Kidney (tissue), 14 donors: Measurements from ENCODE around the gene PCDH9. TPM values are rescaled to one million over a fixed set of nuclear protein-coding genes. Genes with fewer than 3 reads are reported as not detected.

ENCODE experiments used
- DNase-seq, 5 donors: peaks; one replicate each; pipeline ENCODE4 v3.0.0-alpha.2; 2013 to 2020
- FAIRE-seq: peaks from 2 replicates; lab custom pipeline; 2012; peaks lifted over from hg19 to GRCh38; lab: Jason Lieb, UNC
- H3K27ac ChIP-seq, 2 donors: one replicate each; pipeline ENCODE4 v1.7.0; 2013; ENCODE audit warnings: low read depth in 2 of 2, low read length in 2 of 2, inconsistent platforms in 1 of 2
- H3K27me3 ChIP-seq: one replicate; pipeline ENCODE4 v1.7.1; 2013; ENCODE audit warnings: low read length, inconsistent platforms; ENCODE audit not compliant: control insufficient read depth, insufficient read depth
- H3K36me3 ChIP-seq, 3 donors: one replicate each; pipeline versions ENCODE4 v1.7.0 to v1.7.1; 2013; ENCODE audit warnings: low read length in 3 of 3, control low read depth in 1 of 3, inconsistent platforms in 1 of 3; ENCODE audit not compliant: insufficient read depth in 3 of 3, control insufficient read depth in 2 of 3
- H3K4me1 ChIP-seq, 3 donors: one replicate each; pipeline versions ENCODE4 v1.7.0 to v1.7.1; 2013; ENCODE audit warnings: low read length in 3 of 3, inconsistent platforms in 1 of 3, low read depth in 1 of 3; ENCODE audit not compliant: control insufficient read depth in 2 of 3, insufficient read depth in 2 of 3
- H3K4me3 ChIP-seq, 3 donors: one replicate each; pipeline versions ENCODE4 v1.7.0 to v1.8.1; 2013; ENCODE audit warnings: low read length in 3 of 3, control low read depth in 1 of 3, inconsistent platforms in 1 of 3
- H3K9ac ChIP-seq, 3 donors: one replicate each; pipeline versions ENCODE4 v1.7.0 to v1.7.1; 2013; ENCODE audit warnings: low read length in 3 of 3, control low read depth in 1 of 3, inconsistent platforms in 1 of 3
- H3K9me3 ChIP-seq, 3 donors: one replicate each; pipeline versions ENCODE4 v1.7.0 to v1.7.1; 2013; ENCODE audit warnings: low read length in 3 of 3, control low read depth in 1 of 3, inconsistent platforms in 1 of 3; ENCODE audit not compliant: control insufficient read depth in 2 of 3, insufficient read depth in 1 of 3
- CTCF ChIP-seq: IDR thresholded peaks from 3 replicates; pipeline ENCODE4 v1.5.1; 2012; ENCODE audit warnings: mild to moderate bottlenecking, moderate library complexity, borderline replicate concordance; ENCODE audit not compliant: insufficient read depth; ENCODE audit errors: extremely low read depth
- intact Hi-C: fragments of 100-400 bp; cut with DNase I; formaldehyde crosslinking; loops from one replicate; pipeline ENCODE4 v1.11.1; 2022
- polyA plus RNA-seq: library from polyadenylated mRNA; stranded (reverse); fragments of 350-450 nt; fragmentation: Illumina TruSeq; extraction: RNeasy Lipid Tissue Mini Kit (QIAGEN cat#74804); gene quantifications from one replicate; pipeline ENCODE4 v1.2.3, GENCODE V29; 2014; ENCODE audit warnings: low read depth, low replicate concordance; ENCODE audit not compliant: insufficient read depth
- total RNA-seq: library from RNA; stranded (reverse); fragmentation: NEBNext Ultra II Directional; extraction: Animal tissue kit (Norgen Biotek cat#: 25700); gene quantifications from one replicate; pipeline ENCODE4 v1.2.1, GENCODE V29; 2021
- donor health status: control.
- donor health status: control.
- donor health status: control.
- donor health status: control.
- donor health status: control.
- donor health status: DM: yes; HTN: yes; CAD: no.
- donor health status: Normal renal cell carcinoma (clear cell type).

The PCDH9 gene
- total and polyA plus RNA-seq, 2 donors from 2014 or later, result 1.6 to 9.5 TPM

DNA sequence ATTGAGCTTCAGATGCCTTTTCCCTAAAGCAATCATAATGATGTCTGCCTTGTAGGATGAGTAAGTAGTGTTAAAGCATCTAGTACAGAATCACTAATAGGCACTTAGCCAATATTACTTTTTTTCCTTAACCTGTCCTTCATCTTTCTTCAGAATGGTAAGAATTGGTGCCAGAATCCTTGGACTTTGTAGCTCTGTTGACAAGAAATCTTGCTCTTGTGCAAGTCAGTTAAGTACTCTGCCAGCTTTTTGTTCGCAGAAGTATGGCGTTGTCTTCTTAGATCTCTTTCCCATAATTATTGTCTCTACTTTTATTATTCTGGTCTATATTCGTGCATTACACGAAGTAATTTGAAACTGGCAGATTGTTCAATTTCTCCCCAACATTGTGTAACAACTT is 554.5 kb downstream of the PCDH9 start:
- no peak for TF ChIP-seq CTCF
- Histone ChIP-seq H3K4me3 (no peak overlapping the region), H3K9ac (no peak overlapping the region), H3K9me3 (no peaks in the 10 kb centered on the region), H3K27ac (no peak overlapping the region), H3K4me1 (no peaks in the 10 kb centered on the region), H3K27me3 (no peaks in the 10 kb centered on the region), H3K36me3 (no peaks in the 10 kb centered on the region)
- DNase-seq (no peak), FAIRE-seq (no peak)
- intact Hi-C loops, result no loop called here

DNA sequence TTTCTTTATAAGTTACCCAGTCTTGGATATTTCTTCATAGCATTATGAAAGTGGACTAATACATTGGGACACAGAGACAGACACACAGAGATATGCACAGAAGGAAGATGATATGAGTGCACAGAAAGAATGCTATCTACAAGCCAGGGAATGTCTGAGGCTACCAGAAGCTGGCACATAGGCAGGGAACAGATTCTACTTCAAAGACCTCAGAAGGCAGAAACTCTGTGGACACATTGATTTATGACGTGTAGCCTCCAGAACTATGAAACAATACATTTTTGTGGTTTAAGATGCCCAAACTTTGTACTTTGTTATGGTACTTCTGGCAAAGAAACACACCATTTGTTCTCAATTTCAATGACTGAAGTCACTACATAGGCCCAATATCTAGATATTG is 556.7 kb downstream of the PCDH9 start:
- no peaks in the 10 kb centered on the region for H3K36me3 ChIP-seq
- H3K9ac ChIP-seq, result no peak overlapping the region
- no peaks in the 10 kb centered on the region for H3K4me1 ChIP-seq
- TF ChIP-seq CTCF, result no peak
- FAIRE-seq, result no peak
- H3K4me3 ChIP-seq, result no peak overlapping the region
- no peaks in the 10 kb centered on the region for H3K27me3 ChIP-seq
- H3K27ac ChIP-seq, result no peak overlapping the region
- no peaks in the 10 kb centered on the region for H3K9me3 ChIP-seq
- intact Hi-C loops, result no loop called here
- DNase-seq, result no peak

DNA sequence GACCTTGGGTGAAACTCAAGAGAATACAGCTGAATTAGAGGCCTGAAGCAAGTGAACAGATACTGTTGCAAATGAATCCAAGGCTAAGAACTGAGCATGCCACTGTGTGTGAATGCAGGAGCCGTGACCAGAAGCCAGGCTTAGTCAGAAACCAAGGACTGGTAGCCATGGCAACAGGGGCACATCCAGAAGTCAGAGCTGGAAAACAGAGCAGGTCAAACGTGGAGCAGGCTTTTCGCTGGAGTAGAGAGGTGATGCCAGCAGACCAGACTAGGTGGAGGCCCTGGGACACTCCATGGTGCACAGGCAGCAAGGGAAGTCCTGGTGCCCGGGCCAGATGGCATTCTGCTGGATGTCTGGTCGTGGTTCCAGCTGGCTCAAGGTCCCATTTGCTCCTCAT is 564.1 kb downstream of the PCDH9 start:
- FAIRE-seq, result no peak
- Histone ChIP-seq H3K27ac (no peak overlapping the region), H3K9me3 (no peaks in the 10 kb centered on the region), H3K4me3 (no peak overlapping the region), H3K9ac (no peak overlapping the region), H3K4me1 (peaks cover 0 to 2% (median 0%) of the 10 kb centered on the region in 3 donors), H3K27me3 (no peaks in the 10 kb centered on the region), H3K36me3 (no peaks in the 10 kb centered on the region)
- DNase-seq, result peak; percentile 82 to 94 (median 91)
- intact Hi-C loops, result no loop called here
- no peak for TF ChIP-seq CTCF

DNA sequence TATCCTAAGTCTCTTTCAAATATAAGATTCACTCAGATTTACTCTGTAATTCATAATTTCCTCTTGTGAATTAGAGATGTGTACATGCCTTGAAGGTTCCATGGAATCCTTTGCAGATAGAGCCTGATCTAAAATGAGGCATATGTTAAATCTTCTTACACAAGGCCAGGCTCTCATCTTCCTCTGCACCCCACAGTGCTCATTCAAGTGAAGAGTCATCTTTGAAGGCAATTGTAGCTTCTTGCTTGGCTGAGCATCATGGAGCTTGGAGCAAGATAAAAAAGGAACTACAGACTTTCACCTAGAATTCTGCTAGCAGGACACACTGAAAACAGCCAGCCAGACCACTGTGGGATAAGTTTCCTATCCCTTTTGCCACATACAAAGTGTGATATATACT is 566.4 kb downstream of the PCDH9 start:
- TF ChIP-seq CTCF, result no peak
- H3K4me3 ChIP-seq, result no peak overlapping the region

More for the DNA sequence above, 566.4 kb downstream of the PCDH9 start:
- H3K27ac ChIP-seq, result no peak overlapping the region
- no peaks in the 10 kb centered on the region for H3K36me3 ChIP-seq
- no peak for DNase-seq
- H3K9me3 ChIP-seq, result no peaks in the 10 kb centered on the region
- H3K9ac ChIP-seq, result no peak overlapping the region
- intact Hi-C loops, result no loop called here
- no peaks in the 10 kb centered on the region for H3K27me3 ChIP-seq
- FAIRE-seq, result no peak
- H3K4me1 ChIP-seq, result peaks cover 0 to 2% (median 0%) of the 10 kb centered on the region in 3 donors
